NCI-H1694 treated with DMSO at 0.1 percent for 48 hours (cell line): ENCODE results near the gene EXTL1.

ENCODE experiments used
- DNase-seq: peaks from one replicate; lab custom pipeline; 2025; lab: John Stamatoyannopoulos, UW

Gene EXTL1

DNA sequence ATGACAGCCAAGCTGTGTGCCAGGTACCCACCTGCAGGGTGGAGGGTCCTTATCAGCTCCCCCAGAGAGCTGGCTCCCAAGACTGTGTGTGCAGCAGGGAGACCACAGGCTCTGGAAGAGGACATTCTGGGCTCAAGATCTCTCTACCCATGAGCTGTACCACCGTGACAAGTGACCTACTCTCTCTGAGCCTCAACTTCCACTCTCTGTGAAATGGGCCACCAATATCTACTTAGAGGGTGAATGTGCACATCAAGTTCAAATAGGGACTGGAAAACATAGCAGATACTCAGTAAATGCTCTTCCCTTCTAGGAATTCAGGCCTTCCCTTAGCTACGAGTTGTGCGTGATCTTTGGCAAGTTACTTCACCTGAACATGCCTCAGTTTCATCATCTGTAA is 22.8 kb downstream of the EXTL1 start:
- DNase-seq = no peak

DNA sequence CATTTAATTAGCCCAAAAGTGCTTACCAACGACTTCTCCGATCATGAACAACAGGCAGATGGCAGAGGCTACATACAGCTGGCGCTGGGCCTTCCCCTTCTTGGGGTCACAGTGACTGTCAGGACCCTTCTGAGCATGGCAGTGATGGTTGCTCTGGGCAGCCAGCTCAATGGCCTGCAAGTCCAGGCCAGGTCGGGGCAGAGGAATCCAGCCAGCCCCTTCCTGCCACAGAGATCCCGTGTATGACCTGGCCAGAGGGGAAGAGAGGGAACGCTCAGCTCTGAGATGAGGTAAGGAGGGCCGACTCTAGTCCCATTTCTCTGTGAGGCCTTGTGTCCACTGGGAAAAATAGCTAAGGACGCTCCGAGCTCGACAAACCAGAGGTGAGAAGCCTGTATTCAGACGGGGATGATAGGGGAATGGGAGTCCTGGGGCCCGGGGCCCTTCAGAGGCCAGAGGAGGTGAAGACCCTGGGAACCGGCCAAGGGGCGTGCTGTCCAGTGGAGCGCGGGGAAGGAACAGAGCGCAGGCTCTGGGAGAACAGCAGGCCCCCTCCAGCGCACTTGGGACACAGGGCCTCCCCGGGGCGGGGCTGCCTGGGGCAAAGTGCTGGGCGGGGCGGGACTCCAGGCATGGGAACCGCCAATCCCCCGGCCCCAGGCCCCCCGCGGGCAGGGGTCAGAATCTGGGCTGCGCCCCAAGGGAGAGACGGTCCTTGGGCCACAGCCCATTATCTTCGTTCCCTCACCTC is 23.6 kb downstream of the EXTL1 start:
- peak; percentile 10 for DNase-seq

DNA sequence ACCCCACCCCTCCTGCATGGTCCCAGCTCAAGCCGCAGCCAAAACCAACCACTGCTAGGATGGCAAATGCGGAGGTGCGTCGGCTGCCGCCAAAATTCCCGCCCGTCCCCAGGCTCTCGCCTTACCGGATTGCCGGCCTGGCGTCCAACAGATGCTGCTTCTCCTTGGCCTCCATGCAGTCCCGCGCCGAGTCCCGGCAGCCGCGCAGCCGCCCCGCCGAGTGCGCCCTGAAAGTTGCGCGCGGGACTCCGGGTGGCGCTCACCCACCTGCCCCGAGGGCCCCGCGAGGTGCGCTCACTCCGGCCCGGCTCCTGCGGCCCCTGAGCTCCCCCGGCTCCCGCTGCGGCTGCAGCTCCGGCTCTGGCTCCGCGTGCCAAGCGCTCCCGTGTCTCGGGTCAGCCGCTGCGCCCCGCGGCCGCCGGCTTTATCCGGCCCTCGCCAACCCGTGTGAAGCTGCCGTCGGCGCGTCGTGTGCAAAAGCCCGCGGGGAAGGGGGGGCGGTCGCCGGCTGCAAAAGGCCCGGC is 24.2 kb downstream of the EXTL1 start, which contains the start of gene SLC30A2:
Gene SLC30A2, minus strand, starts transcription at position 397 of the 524 bp plus-strand sequence. Its CDS starts 222 bp downstream, at position 175.
- no peak for DNase-seq

DNA sequence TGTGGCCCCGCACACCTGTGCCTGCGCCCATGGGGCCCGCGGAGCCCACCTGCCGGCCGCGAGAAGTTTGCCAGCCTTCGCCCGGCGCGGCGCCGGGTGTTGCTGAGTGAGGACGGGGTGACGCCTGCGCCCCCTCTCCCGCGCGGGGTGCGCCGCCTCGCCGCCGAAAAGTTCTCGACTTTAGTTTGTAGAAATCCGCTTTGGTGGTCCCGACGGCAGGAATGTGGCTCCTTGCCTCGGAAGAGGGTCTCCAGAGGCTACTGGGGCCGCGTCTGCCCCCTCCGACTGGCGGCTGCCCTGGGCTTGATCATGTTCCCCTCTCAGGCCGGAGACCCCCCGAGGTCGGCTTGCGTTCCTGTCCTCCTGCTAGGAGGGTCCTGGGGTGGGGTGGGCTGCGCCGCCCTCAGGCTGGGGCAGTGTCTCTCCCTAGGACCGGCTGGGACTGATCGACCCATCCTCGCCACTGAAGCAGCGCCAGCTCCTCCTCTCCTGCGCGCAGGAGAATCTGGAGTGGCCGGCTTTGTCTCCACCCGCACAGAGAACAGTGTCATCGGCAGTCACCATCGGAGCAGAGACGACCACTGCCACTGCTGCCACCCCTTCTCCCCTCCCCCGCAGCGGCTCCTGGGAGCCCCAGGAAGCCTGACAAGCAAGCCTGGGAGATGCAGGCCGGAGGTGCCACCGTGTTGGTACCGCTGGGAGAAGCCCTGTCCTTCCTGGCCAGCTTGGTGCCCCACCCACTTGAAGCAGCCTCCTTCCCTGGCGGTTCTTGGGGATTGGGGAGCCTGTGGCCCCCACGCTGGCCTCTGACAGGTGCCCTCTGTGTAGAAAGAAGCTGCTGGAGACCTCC is 24.9 kb downstream of the EXTL1 start:
- DNase-seq = no peak

DNA sequence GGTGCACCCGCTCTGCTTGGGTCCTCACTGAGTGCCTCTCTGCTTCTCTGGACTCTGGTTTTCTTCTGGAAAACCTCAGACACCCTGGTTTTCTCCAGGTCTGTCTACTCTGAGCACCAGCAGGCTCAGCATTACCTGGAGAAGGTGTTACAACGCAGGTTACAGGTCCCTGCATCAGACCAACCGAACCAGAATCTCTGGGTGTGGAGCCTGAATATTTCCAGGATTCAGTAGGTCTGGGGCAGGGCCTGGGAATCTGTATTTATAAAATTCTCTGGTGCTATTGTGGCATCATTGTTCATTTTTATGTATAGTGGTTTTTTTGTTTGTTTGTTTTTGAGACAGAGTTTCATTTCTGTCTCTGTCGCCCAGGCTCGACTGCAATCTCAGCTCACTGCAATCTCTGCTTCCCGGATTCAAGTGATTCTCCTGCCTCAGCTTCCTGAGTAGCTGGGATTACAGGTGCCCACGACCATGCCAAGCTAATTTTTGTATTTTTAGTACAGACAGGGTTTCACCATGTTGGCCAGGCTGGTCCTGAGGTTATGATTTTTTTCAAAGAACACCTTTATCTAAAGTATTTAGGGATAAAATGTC is 25.8 kb downstream of the EXTL1 start:
- DNase-seq = no peak

GRCh38 chr1:26049531-26050247 is 28.1 kb downstream of the EXTL1 start:
- DNase-seq = no peak

DNA sequence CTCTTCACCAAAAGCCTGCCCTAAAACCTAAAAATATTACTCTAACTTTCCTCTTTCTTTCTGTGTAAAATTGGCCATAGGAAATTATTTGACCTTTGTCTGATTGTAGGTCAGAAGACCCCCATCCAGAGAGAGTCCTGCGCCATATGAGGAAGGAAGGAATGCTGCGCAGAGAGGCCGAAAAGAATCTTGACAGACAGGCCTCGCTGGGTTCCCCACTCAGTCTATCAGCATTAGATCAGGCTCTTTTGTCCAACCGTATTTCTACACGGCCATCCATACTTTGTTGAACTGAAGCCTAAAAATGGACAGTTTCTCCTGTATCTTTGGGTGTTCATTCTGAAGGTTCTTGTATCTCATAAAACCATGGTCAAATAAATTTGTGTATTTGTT is 28.7 kb downstream of the EXTL1 start:
- DNase-seq = no peak

DNA sequence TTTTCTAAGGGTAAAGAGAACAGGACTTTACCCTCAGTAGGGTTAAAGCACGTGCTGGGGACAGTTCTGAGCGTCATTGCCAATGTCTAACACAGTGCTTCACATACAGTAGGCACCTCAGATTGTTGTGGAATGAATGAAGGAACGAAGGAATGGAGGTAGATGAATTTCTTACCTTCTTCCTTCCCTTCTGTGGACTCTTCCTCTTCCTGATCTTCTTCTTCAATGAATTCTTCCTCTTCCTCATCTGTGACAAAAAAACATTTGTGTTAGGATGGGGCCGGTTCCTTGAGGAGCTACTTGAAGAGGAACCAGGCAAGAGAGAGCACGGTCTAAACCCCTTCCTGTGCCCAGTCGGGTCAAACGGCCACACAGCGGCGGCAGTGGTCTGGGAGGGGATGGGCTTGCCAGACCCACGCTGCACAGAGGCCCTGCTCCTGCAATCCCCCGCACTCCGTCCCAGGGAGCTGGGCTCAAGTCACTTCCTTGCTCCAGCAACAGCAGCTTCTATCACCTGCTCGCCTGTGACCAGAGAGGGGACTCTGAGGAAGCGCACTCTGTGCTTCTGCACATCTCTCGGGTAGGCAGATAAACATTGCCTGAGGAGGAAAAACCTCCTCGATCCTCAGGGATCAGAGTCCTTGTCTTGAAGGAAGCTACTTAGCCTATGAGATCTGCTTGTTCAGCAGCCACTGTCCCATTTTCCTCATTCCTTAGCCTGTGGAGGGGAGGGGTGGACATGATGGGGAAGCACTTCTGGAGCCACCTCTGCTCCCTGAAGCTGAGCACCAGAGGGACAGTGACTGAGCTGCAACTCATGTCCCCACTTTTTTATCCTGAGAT is 32.4 kb downstream of the EXTL1 start:
- DNase-seq = no peak

DNA sequence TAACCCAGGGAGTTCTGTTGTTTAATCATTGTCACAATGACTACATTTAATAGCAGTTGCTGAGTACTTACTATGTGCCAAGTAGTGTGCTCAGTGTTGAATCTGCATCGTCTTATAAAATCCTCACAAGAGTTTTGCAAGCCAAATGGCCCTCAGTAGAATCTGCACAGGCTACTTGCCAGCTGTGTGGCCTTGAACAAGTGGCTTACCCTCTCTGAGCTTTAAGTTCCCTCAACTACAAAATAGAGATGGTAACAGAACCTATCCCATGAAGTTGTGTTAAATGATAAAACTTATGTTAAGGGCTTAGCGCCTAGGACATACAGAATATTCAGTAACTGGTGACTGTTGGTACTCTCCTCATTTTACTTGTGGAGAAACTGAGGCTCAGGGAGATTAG is 33.5 kb downstream of the EXTL1 start:
- no peak for DNase-seq

DNA sequence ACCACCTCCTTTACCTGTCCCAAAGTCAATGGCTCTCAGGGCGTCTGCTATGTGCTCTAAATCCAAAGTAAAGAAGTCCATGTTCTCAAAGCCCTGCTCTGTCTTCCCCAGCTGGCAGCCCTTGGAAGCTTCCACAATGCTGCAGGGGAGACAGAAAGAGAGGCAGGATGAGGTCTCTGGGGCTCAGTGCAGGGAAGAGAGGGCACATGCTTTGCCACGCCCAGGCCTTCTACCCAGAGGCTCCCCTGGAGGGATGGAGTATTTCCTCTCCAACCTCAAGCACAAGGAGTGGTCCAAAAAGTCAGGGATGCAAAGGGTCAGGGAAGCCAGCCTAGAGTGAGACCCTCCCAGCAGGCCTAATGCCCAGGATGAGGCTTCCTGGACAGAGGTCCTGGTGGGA is 35.6 kb downstream of the EXTL1 start:
- no peak for DNase-seq

DNA sequence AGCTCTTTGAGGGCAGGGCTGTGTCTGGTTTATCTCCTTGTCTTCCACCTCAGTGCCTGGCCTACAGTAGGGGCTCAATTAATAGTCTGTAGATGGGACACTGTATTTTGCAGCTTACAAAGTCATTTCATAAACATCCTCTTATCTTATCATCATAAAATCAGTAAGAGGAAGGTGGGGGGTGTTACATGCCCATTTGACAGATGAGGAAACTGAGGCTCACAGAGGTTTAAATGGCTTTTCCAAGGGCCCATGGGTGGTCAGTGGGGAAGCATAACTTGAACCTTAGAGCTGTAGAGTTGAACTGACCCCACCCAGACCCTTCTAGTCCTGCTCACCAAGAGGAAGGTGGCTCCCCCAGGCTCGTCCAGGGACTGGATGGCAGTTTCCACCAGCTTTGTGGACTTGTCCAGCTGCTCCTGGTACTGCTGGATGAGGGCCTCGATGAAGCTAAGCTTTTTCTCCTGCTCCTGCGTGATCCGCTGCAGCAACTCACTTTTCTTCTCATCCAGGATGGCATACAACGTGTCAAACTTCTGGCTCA is 36.5 kb downstream of the EXTL1 start:
- no peak for DNase-seq

- no peak for DNase-seq
These were observed 38.3 kb downstream of the EXTL1 start for GRCh38 chr1:26059906-26060305.

DNA sequence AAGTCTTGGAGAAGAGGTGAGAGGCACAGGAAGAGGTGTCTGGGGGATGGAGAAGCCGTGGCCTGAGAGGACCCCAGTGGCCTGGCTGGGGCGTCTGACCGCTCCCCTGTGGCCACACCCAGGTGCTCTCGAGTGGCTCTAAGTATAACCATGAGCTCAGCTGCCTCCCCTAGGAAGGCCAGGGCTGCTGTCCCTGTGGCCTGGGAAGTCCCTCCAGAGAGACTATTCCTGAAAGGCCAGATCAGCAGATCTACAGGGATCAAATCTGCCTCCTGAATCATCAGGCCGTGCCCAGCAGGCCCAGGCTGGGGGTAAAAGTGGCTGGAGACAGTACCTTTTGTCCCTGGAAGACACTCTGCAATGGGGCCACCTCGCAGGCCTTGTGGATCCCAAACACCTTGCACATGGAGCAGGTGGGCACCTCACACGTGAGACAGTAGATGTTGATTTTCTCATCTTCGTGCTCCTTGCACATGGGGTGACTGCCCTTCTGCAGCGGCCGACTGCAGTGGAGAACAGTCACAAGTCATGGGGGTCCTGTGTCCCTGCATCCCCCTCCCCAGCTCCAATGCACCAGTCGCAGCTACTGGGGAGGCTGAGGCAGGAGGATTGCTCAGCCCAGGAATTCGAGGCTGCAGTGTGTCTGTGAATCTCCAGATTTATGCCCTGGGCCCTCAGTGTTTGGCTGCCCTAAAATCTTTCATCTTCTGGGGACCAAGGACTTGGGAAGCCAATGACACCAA is 39.4 kb downstream of the EXTL1 start:
- DNase-seq = no peak

GRCh38 chr1:26064553-26064952 is 43.0 kb downstream of the EXTL1 start:
- no peak for DNase-seq

GRCh38 chr1:26066160-26066559 is 44.6 kb downstream of the EXTL1 start:
- DNase-seq = no peak

GRCh38 chr1:26066857-26067256 is 45.3 kb downstream of the EXTL1 start:
- no peak for DNase-seq

GRCh38 chr1:26067432-26067911 is 45.9 kb downstream of the EXTL1 start, which contains the start of gene TRIM63:
Gene TRIM63 (minus strand): TSS chr1:26067630. CDS start chr1:26067494, 136 bp downstream.
- no peak for DNase-seq

GRCh38 chr1:26069941-26070295 is 48.3 kb downstream of the EXTL1 start:
- no peak for DNase-seq

DNA sequence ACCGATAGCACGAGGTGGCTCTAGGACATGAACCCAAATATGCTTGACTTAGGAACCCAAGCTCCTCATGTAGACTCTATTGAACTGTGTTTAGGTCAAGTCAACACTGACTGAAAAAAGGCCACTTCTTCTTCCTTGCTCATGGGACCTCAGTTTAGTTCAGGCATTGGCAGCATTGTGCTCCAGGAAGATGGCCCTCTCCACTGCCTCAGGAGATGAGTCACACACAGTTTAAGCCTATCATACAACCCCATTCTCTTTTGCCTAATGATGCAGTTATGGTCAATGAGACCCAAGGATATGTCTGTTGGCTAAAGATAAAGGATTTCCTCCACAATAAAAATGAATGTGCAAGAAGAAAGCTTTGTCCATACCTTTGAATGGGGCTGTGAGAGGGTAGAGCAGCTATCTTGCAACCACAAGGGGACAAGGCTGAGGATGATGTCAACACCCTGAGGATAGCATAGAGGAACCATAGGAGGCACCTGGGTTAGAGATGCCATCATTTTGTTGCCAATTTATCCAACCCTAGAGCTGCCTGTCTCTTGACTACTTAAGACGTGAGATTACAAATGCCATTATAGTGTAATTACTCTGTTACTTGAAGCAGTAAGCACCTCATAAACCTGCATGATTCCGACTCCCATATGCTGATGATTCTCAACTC is 48.9 kb downstream of the EXTL1 start:
- no peak for DNase-seq
